GM23248 (cell line): ENCODE results near the gene EIF1.

Source experiments
- EZH2 ChIP-seq: fragments of 200-600 bp; sonication (generic); IDR thresholded peaks from 2 replicates; pipeline ENCODE4 v1.6.1; 2018; ENCODE audit warnings: antibody characterized with exemption, mild to moderate bottlenecking; ENCODE audit not compliant: insufficient read depth, poor library complexity, severe bottlenecking
- EZH2phosphoT487 ChIP-seq: fragments of 200-600 bp; sonication (generic); IDR thresholded peaks from 2 replicates; pipeline ENCODE4 v1.6.1; 2018; ENCODE audit warnings: antibody characterized with exemption, moderate library complexity, mild to moderate bottlenecking, low read depth; ENCODE audit not compliant: insufficient read depth

DNA sequence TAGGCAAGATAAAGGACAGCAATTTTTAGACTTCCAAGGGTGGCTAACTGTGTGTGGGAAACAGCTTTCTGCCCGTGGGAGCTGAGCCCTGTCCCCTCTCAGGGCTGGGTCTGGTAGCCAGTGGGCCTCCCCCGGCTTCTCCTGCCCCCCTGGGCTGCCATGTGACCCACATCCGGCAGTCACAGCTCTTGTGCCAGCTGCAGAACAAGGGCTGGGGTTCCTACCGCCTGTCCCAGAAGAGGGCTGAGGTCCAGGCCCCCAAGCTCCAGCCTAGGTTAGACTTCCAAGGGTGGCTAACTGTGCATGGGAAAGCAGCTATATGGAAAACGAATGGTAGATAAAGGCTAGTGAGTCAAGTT lies 29.6 kb downstream of the EIF1 start:
- TF ChIP-seq EZH2phosphoT487 (no peak), EZH2 (no peak)
